ENCODE data around the gene ULBP2.
"Not testable (repeated sequence)": the region's sequence is repeated elsewhere in the genome, so short reads cannot be mapped to it uniquely, and the experiment has no call there.

GRCh38 chr6:149991472-149991795 lies 49.6 kb downstream of the ULBP2 start:
- TF ChIP-seq, protein P1, sequence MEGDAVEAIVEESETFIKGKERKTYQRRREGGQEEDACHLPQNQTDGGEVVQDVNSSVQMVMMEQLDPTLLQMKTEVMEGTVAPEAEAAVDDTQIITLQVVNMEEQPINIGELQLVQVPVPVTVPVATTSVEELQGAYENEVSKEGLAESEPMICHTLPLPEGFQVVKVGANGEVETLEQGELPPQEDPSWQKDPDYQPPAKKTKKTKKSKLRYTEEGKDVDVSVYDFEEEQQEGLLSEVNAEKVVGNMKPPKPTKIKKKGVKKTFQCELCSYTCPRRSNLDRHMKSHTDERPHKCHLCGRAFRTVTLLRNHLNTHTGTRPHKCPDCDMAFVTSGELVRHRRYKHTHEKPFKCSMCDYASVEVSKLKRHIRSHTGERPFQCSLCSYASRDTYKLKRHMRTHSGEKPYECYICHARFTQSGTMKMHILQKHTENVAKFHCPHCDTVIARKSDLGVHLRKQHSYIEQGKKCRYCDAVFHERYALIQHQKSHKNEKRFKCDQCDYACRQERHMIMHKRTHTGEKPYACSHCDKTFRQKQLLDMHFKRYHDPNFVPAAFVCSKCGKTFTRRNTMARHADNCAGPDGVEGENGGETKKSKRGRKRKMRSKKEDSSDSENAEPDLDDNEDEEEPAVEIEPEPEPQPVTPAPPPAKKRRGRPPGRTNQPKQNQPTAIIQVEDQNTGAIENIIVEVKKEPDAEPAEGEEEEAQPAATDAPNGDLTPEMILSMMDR (IDR thresholded peaks at IDR 0.05) = not testable (repeated sequence)
- not testable (repeated sequence) for TF ChIP-seq POLR2A, POLR2AphosphoS5 (IDR thresholded peaks at IDR 0.05)

Data from gastroesophageal sphincter (tissue), 3 donors.